Panc1 (cell line): Measurements from ENCODE around the gene TRPV5. TPM values are rescaled to one million over a fixed set of nuclear protein-coding genes. Genes with fewer than 3 reads are reported as not detected.

Experiments used
- ATAC-seq: fragments of 200-7000 bp; cut with Tn5 transposase; 2 replicates; pipeline ENCODE4 v1.9.1; 2020; ENCODE audit warnings: mild to moderate bottlenecking, moderate library complexity
- BruUV-seq: library from RNA; stranded (reverse); fragments of 400-500 nt; replicated peaks from 2 replicates; lab custom pipeline; 2021; lab: Mats Ljungman, UMichigan
- CTCF ChIA-PET: fragments of 300-600 bp; sonication (Branson Sonifier 250); formaldehyde crosslinking; loops from one replicate; lab custom pipeline; 2022; ENCODE audit warnings: antibody characterized with exemption; lab: Charles Lee
- POLR2A ChIA-PET: fragments of 300-600 bp; sonication (Branson Sonifier 250); formaldehyde crosslinking; loops from one replicate; lab custom pipeline; 2022; ENCODE audit warnings: antibody characterized with exemption; lab: Charles Lee
- DNase-seq: peaks from one replicate; pipeline ENCODE4 v3.0.0-alpha.2; 2010; ENCODE audit warnings: low read depth, low spot score
- H3K27ac ChIP-seq: 2 replicates; pipeline ENCODE4 v1.5.1; 2011; ENCODE audit warnings: mild to moderate bottlenecking, low read length, inconsistent platforms
- H3K27me3 ChIP-seq: fragments of 200-500 bp; sonication (Bioruptor generic); 2 replicates; pipeline ENCODE4 v1.6.0; 2014; ENCODE audit warnings: low read length, inconsistent platforms; ENCODE audit not compliant: control insufficient read depth, insufficient read depth
- H3K36me3 ChIP-seq: fragments of 200-500 bp; sonication (Bioruptor generic); 2 replicates; pipeline ENCODE4 v1.5.1; 2014; ENCODE audit warnings: inconsistent platforms, mild to moderate bottlenecking, low read length, moderate library complexity; ENCODE audit not compliant: control insufficient read depth, insufficient read depth
- H3K4me1 ChIP-seq: 2 replicates; pipeline ENCODE4 v1.5.1; 2011; ENCODE audit warnings: inconsistent platforms, mild to moderate bottlenecking, low read length, moderate library complexity; ENCODE audit not compliant: control insufficient read depth, insufficient read depth
- H3K4me3 ChIP-seq, 2 experiments: 2 replicates each; pipeline ENCODE4 v1.5.1; 2011 to 2012; ENCODE audit warnings: low read depth in 2 of 2, low read length in 2 of 2, mild to moderate bottlenecking in 2 of 2, inconsistent platforms in 1 of 2, moderate library complexity in 1 of 2
- H3K9me3 ChIP-seq: fragments of 200-500 bp; sonication (Bioruptor generic); 2 replicates; pipeline ENCODE4 v1.5.1; 2014; ENCODE audit warnings: low read depth, mild to moderate bottlenecking, inconsistent platforms, low read length, moderate library complexity; ENCODE audit not compliant: control insufficient read depth, insufficient read depth
- POLR2AphosphoS5 ChIP-seq: IDR thresholded peaks from 2 replicates; pipeline ENCODE4 v1.6.1; 2012; ENCODE audit warnings: mild to moderate bottlenecking, low read depth, low read length, moderate library complexity
- REST ChIP-seq, 2 experiments: IDR thresholded peaks; 2 replicates each; pipeline ENCODE4 v1.6.1; 2011 to 2012; ENCODE audit warnings: low read depth in 2 of 2, control low read depth in 1 of 2, low read length in 1 of 2, mild to moderate bottlenecking in 1 of 2, moderate library complexity in 1 of 2; ENCODE audit not compliant: insufficient read depth in 1 of 2
- SIN3A ChIP-seq: IDR thresholded peaks from 2 replicates; pipeline ENCODE4 v1.6.1; 2012; ENCODE audit warnings: low read depth, mild to moderate bottlenecking, low read length, moderate library complexity, borderline replicate concordance; ENCODE audit not compliant: insufficient read depth
- TCF7L2 ChIP-seq: IDR thresholded peaks from 2 replicates; pipeline ENCODE4 v1.6.1; 2011; ENCODE audit warnings: mild to moderate bottlenecking, low read depth, low read length, inconsistent platforms
- in situ Hi-C: cut with HindIII; loops from 2 replicates; pipeline ENCODE4 v1.10.0; 2016; ENCODE audit warnings: low sequenced_read_pairs, low pct_unique_long_range_greater_than_20kb
- intact Hi-C: fragments of 100-400 bp; cut with micrococcal nuclease; formaldehyde crosslinking; loops from one replicate; pipeline ENCODE4 v1.10.0; 2022; ENCODE audit not compliant: unreplicated experiment
- total RNA-seq: library from RNA; stranded (reverse); gene quantifications from one replicate; pipeline ENCODE4 v1.2.1, GENCODE V29; 2021; ENCODE audit not compliant: unreplicated experiment
- TF ChIP-seq, protein P1 (sequence below): fragments of 450-650 bp; IDR thresholded peaks from 2 replicates; pipeline ENCODE4 v1.5.1; 2017; ENCODE audit warnings: mild to moderate bottlenecking

TRPV5 gene
- total RNA-seq, 1 experiment from 2014 or later: not detected

DNA sequence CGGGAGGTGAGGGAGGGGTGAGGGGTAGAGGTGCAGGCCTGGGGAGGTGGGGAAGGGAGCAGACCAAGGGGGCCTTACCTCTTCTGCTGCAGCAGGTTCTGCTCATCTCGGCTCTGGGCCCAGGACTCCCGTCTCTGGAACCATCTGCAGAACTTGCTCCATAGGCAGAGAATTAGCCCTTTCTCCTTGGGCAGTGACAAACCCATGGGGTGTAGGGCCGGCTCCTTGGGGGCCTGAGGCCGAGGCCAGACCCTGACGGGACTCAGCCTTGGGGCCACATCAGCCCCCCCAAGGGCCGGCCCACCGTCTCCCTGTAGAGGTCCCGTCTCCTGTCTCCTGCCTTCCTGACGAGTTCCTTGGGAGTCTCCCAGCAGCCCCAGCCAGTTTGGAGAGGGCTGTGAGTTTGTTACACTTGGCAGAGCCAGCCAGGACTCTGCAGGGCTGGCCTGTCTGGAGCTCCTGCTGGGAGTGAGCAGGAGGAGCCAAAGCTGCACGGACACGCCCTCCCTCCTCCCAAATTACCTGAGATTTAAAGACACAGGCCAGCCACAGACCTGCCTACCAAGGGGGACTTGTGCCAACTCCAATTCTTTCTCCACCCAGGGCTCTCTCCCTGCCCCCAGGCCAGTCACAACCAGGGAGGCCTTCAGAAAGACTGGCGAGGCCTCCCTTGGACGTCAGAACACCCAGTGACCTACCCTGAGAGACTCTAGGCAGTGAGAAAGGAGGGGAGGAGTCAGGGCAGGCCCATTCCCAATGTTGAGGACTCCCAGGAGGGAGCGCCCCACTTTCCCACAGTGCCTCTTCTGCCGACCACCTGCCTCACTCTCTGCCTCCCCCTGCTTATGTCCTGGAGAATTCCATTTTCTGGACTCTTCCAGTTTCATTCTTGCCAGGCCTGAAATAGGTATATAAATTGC, 48.0 kb downstream of the TRPV5 start, which contains the start of gene TRPV6:
TRPV6 (minus strand) TSS at position 435 of the 920 bp plus-strand sequence.
- no TSS peak for BruUV-seq
- H3K36me3 ChIP-seq: no peaks in the 10 kb centered on the region
- H3K27me3 ChIP-seq: peaks cover 2% of the 10 kb centered on the region; the same call in 1 of the 2 replicates
- intact Hi-C loops: no loop called here
- H3K4me3 ChIP-seq: no peak within 1 kb of the TSS
- ChIA-PET POLR2A (interaction anchor here (0.8 kb wide), 1 partner anchor 10 kb away, joined by 18 read pairs; no protein-coding TSS in a partner anchor), CTCF (no interaction called here)
- DNase-seq (no peak), ATAC-seq (peak; percentile 56; the same call in 1 of the 2 replicates)
- H3K27ac ChIP-seq: no peak within 1 kb of the TSS
- no peaks in the 10 kb centered on the region for H3K4me1 ChIP-seq
- H3K9me3 ChIP-seq: no peaks in the 10 kb centered on the region
- in situ Hi-C loops: no loop called here
- TF ChIP-seq, protein P1, sequence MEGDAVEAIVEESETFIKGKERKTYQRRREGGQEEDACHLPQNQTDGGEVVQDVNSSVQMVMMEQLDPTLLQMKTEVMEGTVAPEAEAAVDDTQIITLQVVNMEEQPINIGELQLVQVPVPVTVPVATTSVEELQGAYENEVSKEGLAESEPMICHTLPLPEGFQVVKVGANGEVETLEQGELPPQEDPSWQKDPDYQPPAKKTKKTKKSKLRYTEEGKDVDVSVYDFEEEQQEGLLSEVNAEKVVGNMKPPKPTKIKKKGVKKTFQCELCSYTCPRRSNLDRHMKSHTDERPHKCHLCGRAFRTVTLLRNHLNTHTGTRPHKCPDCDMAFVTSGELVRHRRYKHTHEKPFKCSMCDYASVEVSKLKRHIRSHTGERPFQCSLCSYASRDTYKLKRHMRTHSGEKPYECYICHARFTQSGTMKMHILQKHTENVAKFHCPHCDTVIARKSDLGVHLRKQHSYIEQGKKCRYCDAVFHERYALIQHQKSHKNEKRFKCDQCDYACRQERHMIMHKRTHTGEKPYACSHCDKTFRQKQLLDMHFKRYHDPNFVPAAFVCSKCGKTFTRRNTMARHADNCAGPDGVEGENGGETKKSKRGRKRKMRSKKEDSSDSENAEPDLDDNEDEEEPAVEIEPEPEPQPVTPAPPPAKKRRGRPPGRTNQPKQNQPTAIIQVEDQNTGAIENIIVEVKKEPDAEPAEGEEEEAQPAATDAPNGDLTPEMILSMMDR: no peak
- TF ChIP-seq REST (IDR thresholded peaks at IDR 0.05; ENCODE audit: insufficient read depth in 1 of 2, low read depth in 2 of 2, low read length in 1 of 2): no peak
- TF ChIP-seq POLR2AphosphoS5: no peak
- no peak for TF ChIP-seq SIN3A
- TF ChIP-seq TCF7L2: no peak

DNA sequence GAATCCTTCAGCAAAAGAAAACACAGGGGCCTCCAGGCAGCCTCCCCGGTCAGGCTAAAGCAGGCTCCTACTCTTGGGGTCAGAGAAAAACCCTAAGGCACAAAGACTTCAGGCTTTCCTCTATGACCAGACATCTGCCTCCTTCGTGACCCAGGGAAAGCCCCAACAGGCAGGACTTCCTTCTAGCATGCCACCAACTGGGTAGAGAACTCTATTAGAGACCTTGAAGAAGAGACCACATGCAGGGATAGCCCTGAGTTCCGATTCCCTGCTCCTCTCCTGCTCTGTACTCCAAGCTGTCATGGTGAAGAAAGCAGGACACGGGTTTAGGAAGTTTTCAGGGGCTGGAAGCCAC, 49.3 kb downstream of the TRPV5 start:
- no peaks in the 10 kb centered on the region for H3K4me1 ChIP-seq
- ATAC-seq: no peak
- H3K27ac ChIP-seq: no peak overlapping the region
- POLR2A ChIA-PET: no interaction called here
- BruUV-seq: no TSS peak
- TF ChIP-seq, protein P1: no peak
- TF ChIP-seq REST (IDR thresholded peaks at IDR 0.05; ENCODE audit: insufficient read depth in 1 of 2, low read depth in 2 of 2, low read length in 1 of 2) (no peak), SIN3A (no peak), TCF7L2 (no peak), POLR2AphosphoS5 (no peak)
- no peak overlapping the region for H3K4me3 ChIP-seq
- CTCF ChIA-PET: no interaction called here
- H3K9me3 ChIP-seq: no peaks in the 10 kb centered on the region
- in situ Hi-C loops (no loop called here), intact Hi-C loops (no loop called here)
- no peaks in the 10 kb centered on the region for H3K36me3 ChIP-seq
- DNase-seq: no peak
- H3K27me3 ChIP-seq: peaks cover 7% of the 10 kb centered on the region
